ENCODE measurements around the gene NEK6. TPM values are rescaled to one million over a fixed set of nuclear protein-coding genes. Genes with fewer than 3 reads are reported as not detected.
A peak's percentile ranks its signal among the peaks of the same experiment; 100 is the strongest.

The NEK6 gene
- total and polyA plus RNA-seq, 9 of the 15 experiments (the other 6 are each of a cell fraction or from before 2014, with no cell fraction given), result 3.1 to 19.0 (median 8.4) TPM

DNA sequence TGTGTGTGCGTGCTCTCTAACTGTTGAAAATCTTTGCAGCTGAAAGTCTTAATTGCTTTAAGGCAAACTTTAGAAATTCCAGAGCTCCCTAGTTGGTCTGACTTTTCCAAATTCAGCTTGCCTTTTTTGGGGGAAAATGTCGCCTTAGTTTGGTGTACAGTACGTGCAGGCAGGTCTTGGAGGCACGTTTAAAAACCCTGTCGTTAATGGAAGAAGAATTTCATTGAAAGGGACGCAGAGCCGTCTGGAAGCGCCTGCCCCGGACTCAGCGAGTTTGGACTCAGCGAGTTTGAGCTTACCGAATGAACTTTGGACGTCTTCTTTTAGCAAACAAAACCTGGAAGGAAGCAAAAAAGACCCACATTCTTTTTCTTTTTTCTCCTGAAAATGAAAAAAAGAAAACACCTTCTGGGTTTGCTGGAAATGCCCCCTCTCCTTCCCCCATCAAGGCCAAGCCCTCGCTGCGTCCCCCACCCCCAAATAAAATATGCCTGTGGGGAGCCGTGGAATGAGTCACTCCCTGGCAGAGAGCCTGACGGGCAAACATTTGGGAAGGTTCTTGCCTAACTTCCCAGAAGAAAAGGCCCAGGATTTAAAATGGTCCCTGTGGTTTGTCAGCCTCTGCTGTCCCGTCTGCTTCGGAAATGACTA is 1.5 kb downstream of the NEK6 start (continued):
- TF ChIP-seq ZBTB40 (IDR thresholded peaks at IDR 0.05) (no peak), ZBTB40 (CRISPR knock-in tag; IDR thresholded peaks at IDR 0.05) (no peak), JUND (IDR thresholded peaks at IDR 0.05; ENCODE audit: borderline replicate concordance, low read depth, low read length) (peak; percentile 58), JUND (tag; IDR thresholded peaks at IDR 0.05; ENCODE audit: borderline replicate concordance, low read depth, low read length) (peak; percentile 22; the same call in 1 of the 3 replicates), DEAF1 (CRISPR knock-in tag; IDR thresholded peaks at IDR 0.05) (no peak), FOSL1 (tag; conservative IDR thresholded peaks at IDR 0.05) (peak; percentile 72), TCF3 (CRISPR knock-in tag; IDR thresholded peaks at IDR 0.05) (no peak), DACH1 (IDR thresholded peaks at IDR 0.05; ENCODE audit: partially characterized antibody) (no peak), ETV1 (tag; conservative IDR thresholded peaks at IDR 0.05; ENCODE audit: low read depth) (no peak), E2F4 (CRISPR knock-in tag; IDR thresholded peaks at IDR 0.05; ENCODE audit: low read depth) (no peak)
- TF ChIP-seq, protein P1, sequence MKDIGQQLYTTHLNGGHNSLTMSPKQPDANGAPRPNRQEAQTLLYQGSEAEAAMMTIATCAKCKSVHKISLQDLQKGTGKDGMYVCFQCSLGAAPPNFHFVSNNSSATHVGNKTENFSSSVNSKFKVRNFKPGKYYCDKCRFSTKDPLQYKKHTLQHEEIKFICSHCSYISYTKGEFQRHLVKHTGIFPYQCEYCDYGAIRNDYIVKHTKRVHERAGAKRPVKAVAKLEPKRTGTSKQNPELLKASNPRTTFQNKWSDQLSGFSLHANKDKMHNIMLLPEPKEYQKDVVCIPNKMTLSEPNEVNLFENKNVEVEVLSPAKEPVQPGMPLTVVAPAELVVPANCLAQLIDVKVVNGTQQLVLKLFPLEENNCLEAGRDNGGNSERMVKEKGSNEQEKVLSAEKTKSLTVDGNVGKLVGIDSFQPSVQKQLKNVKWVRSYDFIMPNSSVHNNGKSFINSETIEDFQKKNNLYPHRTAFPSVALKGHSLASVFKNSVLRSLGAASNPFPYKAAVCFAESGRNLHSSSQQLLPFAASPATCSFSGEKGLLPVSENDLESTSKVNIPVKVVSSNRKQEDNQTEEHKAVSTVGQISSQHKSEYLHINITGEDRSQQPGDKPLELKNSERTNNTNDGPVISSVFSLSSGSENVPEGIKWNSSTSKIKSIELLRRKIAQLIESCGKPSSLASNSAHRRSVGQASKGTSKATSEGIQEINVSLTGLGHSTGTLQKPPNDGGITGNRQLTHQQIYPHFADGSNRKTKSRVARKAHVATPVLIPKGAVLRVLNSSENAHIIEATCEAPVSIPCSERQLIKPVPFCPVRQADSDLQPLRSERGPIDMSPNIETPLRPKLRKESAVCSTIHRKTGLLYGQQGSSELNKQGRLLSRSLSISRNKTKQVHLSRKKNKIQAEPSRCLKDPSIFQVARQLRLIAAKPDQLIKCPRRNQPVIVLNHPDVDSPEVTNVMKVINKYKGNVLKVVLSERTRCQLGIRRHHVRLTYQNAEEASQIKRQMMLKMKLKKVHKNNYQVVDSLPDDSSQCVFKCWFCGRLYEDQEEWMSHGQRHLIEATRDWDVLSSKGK (CRISPR knock-in tag; IDR thresholded peaks at IDR 0.05), result no peak

Measured in K562 (cell line).